Fibroblast of villous mesenchyme (primary cell): ENCODE data around the gene SLC24A3. TPM values are rescaled to one million over a fixed set of nuclear protein-coding genes. Genes with fewer than 3 reads are reported as not detected.

Experiments used
- DNase-seq: peaks from one replicate; pipeline ENCODE4 v3.0.0-alpha.2; 2010; ENCODE audit warnings: low read depth
- H3K4me3 ChIP-seq: 2 replicates; pipeline ENCODE4 v1.5.1; 2011; ENCODE audit warnings: low read depth, mild to moderate bottlenecking, low read length
- CTCF ChIP-seq: IDR thresholded peaks from 2 replicates; pipeline ENCODE4 v1.5.1; 2012; ENCODE audit warnings: low read depth, mild to moderate bottlenecking, low read length; ENCODE audit not compliant: insufficient read depth
- total RNA-seq: library from RNA; depleted of rRNA; stranded (reverse); fragments of >200 nt; gene quantifications from 2 replicates; pipeline ENCODE4 v1.2.3, GENCODE V29; 2012

SLC24A3 gene
- total RNA-seq, 1 donor: 0.86 TPM

DNA sequence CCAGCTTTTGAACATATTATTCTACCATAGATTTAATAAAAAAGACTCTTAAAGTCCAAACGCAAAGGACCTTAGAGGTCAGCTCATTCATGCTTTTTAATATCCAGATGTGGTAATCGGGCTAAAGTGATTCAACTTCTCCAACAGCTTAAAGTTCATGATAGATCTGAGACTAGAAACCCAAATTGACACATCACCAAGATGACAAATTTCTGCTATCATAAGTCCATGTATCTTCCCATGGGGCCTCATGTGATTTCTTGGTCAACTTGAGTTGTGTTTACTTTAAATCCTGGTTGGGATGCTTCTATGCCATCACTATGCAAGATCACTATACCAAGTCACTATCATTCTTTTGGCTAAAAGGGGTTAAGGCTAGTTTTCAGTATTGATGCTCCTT is 56.0 kb downstream of the SLC24A3 start:
- no peak for TF ChIP-seq CTCF
- DNase-seq: no peak
- no peak overlapping the region for H3K4me3 ChIP-seq

DNA sequence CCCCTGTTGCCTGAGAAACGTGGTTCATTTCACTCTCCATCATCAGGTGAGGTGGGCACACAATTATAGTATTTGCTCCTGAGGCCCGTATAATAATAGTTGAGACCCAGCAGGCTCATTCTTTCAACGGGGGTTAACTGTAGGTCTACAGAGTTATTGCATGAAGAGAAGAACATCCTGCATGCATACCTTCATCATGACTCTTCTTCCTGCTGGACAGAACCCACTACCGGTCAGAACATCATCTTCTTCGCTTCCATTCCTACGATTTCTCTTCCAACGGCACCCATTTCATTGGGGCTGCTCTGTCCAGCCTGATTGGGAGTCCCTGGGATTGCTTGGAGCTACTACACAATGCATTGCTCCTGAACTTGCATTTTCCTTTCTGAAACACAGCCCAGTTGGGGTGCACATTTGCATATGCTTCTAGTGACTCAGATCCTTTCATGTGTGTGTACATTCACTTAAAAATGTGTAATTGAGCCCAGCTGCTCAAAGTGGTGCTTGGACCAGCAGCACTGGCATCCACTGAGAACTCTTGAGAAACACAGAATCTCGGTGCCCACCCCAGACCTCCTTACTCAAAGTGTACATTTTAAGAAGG is 57.4 kb downstream of the SLC24A3 start:
- H3K4me3 ChIP-seq: no peak overlapping the region
- peak; percentile 27 for DNase-seq

GRCh38 chr20:19271879-19272651 is 59.6 kb downstream of the SLC24A3 start:
- no peak overlapping the region for H3K4me3 ChIP-seq
- no peak for DNase-seq
- no peak for TF ChIP-seq CTCF

More for the DNA sequence above, 57.4 kb downstream of the SLC24A3 start:
- TF ChIP-seq CTCF: no peak

- no peak for DNase-seq
- no peak for TF ChIP-seq CTCF
- H3K4me3 ChIP-seq: no peak overlapping the region
These were observed 60.7 kb downstream of the SLC24A3 start for GRCh38 chr20:19272976-19273654.

- H3K4me3 ChIP-seq: no peak overlapping the region
- no peak for TF ChIP-seq CTCF
- DNase-seq: no peak
These were observed 61.6 kb downstream of the SLC24A3 start for GRCh38 chr20:19274001-19274400.

DNA sequence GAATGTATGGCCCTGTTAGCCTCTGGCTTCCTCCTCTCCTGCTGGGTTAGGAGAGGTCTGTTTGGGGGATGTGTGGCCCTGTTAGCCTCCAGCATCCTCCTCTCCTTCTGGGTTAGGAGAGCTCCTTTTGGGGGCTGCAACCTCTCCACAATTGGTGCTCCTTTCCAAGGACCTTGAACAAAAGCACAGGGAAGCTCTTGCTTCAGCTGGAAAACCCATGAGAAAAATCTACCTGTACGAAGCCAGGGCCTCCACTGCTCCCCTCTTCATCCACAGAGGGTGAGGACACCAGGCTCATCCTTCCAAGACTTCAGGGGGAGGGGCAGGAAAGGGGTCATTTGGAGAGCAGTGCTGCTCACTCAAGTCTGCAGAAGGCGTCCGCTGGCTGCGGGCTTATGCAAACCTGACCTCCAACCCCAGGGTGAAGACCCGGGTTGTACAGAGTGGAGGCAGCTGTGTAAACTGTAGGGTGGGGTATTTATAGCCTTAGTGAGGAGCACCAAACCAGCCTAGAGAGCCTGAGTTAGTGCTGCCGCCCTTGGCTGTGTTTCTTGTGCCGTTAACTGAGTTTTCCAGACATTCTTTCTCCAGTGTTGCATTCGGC is 62.1 kb downstream of the SLC24A3 start:
- no peak for DNase-seq
- TF ChIP-seq CTCF: no peak
- no peak overlapping the region for H3K4me3 ChIP-seq
